Fibroblast of mammary gland (primary cell): ENCODE data around the gene CRYGS.
A peak's percentile ranks its signal among the peaks of the same experiment; 100 is the strongest.
"Not testable (repeated sequence)": the region's sequence is repeated elsewhere in the genome, so short reads cannot be mapped to it uniquely, and the experiment has no call there.

Experiments
- DNase-seq: peaks from one replicate; pipeline ENCODE4 v3.0.0-alpha.2; 2010; ENCODE audit warnings: low read depth
- H3K4me3 ChIP-seq: 2 replicates; pipeline ENCODE4 v1.5.1; 2011; ENCODE audit warnings: low read depth, mild to moderate bottlenecking, low read length, moderate library complexity; ENCODE audit not compliant: control insufficient read depth
- TF ChIP-seq, protein P1 (sequence below): conservative IDR thresholded peaks from 2 replicates; pipeline ENCODE4 v1.5.1; 2011; ENCODE audit warnings: low read depth, low read length, inconsistent platforms; ENCODE audit not compliant: control insufficient read depth, insufficient read depth

CRYGS gene

GRCh38 chr3:186570941-186571643 is 26.9 kb upstream of the CRYGS start:
- H3K4me3 ChIP-seq = peak overlapping the region; percentile 94
- DNase-seq = no peak
- TF ChIP-seq, protein P1, sequence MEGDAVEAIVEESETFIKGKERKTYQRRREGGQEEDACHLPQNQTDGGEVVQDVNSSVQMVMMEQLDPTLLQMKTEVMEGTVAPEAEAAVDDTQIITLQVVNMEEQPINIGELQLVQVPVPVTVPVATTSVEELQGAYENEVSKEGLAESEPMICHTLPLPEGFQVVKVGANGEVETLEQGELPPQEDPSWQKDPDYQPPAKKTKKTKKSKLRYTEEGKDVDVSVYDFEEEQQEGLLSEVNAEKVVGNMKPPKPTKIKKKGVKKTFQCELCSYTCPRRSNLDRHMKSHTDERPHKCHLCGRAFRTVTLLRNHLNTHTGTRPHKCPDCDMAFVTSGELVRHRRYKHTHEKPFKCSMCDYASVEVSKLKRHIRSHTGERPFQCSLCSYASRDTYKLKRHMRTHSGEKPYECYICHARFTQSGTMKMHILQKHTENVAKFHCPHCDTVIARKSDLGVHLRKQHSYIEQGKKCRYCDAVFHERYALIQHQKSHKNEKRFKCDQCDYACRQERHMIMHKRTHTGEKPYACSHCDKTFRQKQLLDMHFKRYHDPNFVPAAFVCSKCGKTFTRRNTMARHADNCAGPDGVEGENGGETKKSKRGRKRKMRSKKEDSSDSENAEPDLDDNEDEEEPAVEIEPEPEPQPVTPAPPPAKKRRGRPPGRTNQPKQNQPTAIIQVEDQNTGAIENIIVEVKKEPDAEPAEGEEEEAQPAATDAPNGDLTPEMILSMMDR = no peak

DNA sequence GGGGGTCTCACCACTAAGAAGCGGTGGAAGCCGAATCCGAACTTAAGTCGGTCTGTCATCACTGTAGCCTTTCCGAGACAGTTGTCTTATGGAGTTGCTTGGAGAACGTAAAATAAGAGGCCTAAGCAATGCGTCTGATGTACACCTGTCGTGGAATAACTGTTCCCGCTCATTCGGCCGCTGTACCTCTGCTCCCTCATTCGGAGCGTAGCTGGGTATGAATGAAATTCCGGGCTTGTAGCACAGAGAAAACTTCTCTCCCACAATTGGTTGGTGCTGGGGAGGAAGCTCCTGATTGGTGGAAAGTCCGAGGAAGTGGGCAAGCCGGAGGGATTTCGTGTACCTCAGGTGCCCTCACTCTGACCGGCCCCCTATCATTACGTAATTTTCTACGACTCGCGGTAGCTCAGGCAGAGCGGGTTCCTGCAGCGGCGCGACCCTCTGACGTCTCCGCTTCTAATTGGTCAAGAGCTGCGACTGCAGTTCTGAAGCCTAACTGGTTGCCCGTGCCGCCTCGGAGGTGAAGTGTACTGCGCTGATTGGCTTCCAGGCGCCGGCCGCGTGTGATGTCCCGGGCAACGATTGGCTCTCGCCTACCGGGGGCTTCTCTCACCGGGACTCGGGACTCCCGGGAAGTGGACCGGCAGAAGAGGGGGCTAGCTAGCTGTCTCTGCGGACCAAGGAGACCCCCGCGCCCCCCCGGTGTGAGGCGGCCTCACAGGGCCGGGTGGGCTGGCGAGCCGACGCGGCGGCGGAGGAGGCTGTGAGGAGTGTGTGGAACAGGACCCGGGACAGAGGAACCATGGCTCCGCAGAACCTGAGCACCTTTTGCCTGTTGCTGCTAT is 26.1 kb upstream of the CRYGS start, which contains the start of gene DNAJB11:
DNAJB11 (plus strand) TSS at position 625 of the 845 bp plus-strand sequence; CDS start at position 803, 178 bp downstream.
- TF ChIP-seq, protein P1 = no peak
- DNase-seq = peak; percentile 100
- peak within 1 kb of the TSS; percentile 94 for H3K4me3 ChIP-seq

GRCh38 chr3:186569779-186570095 is 25.6 kb upstream of the CRYGS start:
- TF ChIP-seq, protein P1 = no peak
- peak overlapping the region; percentile 94 for H3K4me3 ChIP-seq
- no peak for DNase-seq

DNA sequence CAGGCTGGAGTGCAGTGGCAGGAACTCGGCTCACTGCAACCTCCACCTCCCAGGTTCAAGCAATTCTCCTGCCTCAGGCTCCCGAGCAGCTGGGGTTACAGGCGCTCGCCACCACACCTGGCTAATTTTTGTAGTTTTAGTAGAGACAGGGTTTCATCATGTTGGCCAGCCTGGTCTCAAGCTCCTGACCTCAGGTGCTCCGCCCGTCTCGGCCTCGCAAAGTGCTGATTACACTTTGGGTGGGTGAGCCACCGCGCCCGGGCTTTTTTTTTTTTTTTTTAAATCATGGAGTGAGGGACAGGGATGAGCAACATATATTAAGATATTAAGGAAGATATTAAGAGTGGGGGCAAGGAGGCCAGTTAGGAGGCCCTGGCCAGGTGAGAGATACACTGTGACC is 25.2 kb upstream of the CRYGS start:
- peak overlapping the region; percentile 94 for H3K4me3 ChIP-seq
- not testable (repeated sequence) for DNase-seq

GRCh38 chr3:186567072-186567921 is 23.1 kb upstream of the CRYGS start, which contains the start of gene TBCCD1:
TBCCD1 (minus strand) TSS chr3:186567339; CDS start chr3:186564329, 3,010 bp downstream.
- TF ChIP-seq, protein P1 = no peak
- peak; percentile 84 for DNase-seq

GRCh38 chr3:186566772-186567071 is 22.5 kb upstream of the CRYGS start:
- peak overlapping the region; percentile 96 for H3K4me3 ChIP-seq
- DNase-seq = no peak
- TF ChIP-seq, protein P1 = no peak

More at GRCh38 chr3:186567072-186567921, 23.1 kb upstream of the CRYGS start, which contains the start of gene TBCCD1:
- peak within 1 kb of the TSS; percentile 96 for H3K4me3 ChIP-seq
